Naive thymus-derived CD8-positive, alpha-beta T cell (primary cell): ENCODE results near the gene IQCN. TPM values are rescaled to one million over a fixed set of nuclear protein-coding genes. Genes with fewer than 3 reads are reported as not detected.

Source experiments
- ATAC-seq, 2 donors: fragments of 150-1000 bp; cut with Tn5 transposase in 1 of 2; sonication (Bioruptor Pico), chemical (Tn5 transposase) in 1 of 2; 1 replicate in 1 of 2; 2 replicates in 1 of 2; pipeline ENCODE4 v1.10.0; 2021; ENCODE audit warnings: mild to moderate bottlenecking in 2 of 2, moderate library complexity in 2 of 2
- POLR2A ChIA-PET: fragments of 350-600 bp; sonication (Branson Sonifier 250); formaldehyde crosslinking; loops from one replicate; lab custom pipeline; 2021; ENCODE audit warnings: antibody characterized with exemption; lab: Charles Lee
- DNase-seq, 10 donors: peaks; one replicate each; pipeline versions ENCODE4 v3.0.0 to v3.0.0-alpha.2; 2020 to 2022
- H3K27ac Mint-ChIP-seq, 10 donors: one replicate each; pipeline ENCODE4 v1.8.0; 2020 to 2022; ENCODE audit warnings: mild to moderate bottlenecking in 10 of 10, mixed read lengths in 10 of 10, moderate library complexity in 4 of 10, inconsistent platforms in 1 of 10
- H3K27me3 Mint-ChIP-seq, 5 donors: one replicate each; pipeline ENCODE4 v1.8.0; 2021 to 2022; ENCODE audit warnings: mixed read lengths in 5 of 5
- H3K36me3 Mint-ChIP-seq, 3 donors: one replicate each; pipeline ENCODE4 v1.8.0; 2020 to 2022; ENCODE audit warnings: mixed read lengths in 3 of 3, mild to moderate bottlenecking in 2 of 3, inconsistent platforms in 1 of 3
- H3K4me1 Mint-ChIP-seq, 4 donors: one replicate each; pipeline ENCODE4 v1.8.0; 2021 to 2022; ENCODE audit warnings: mixed read lengths in 4 of 4
- H3K4me3 Mint-ChIP-seq, 10 donors: one replicate each; pipeline ENCODE4 v1.8.0; 2020 to 2022; ENCODE audit warnings: mild to moderate bottlenecking in 10 of 10, mixed read lengths in 10 of 10, moderate library complexity in 6 of 10, inconsistent platforms in 1 of 10
- H3K9me3 Mint-ChIP-seq, 9 donors: one replicate each; pipeline ENCODE4 v1.8.0; 2020 to 2022; ENCODE audit warnings: mixed read lengths in 9 of 9, mild to moderate bottlenecking in 3 of 9, inconsistent platforms in 1 of 9, moderate library complexity in 1 of 9
- polyA plus RNA-seq, 3 donors: library from polyadenylated mRNA; unstranded; fragments of 300-500 nt; fragmentation: Illumina TruSeq; gene quantifications; one replicate each; pipeline ENCODE4 v1.2.3, GENCODE V29; 2021
- total RNA-seq, 8 experiments: library from RNA in 2 of 8; stranded (reverse) in 2 of 8; gene quantifications; one replicate each; pipeline ENCODE4 v1.2.3 and lab custom pipeline; 2021 to 2026

The IQCN gene
- total and polyA plus RNA-seq, 5 experiments from 2014 or later = 0.06 to 8.4 (median 3.8) TPM; not detected in 1

GRCh38 chr19:18226956-18227780 lies 47.1 kb downstream of the IQCN start:
- H3K4me1 Mint-ChIP-seq = peaks cover 10 to 32% (median 23%) of the 10 kb centered on the region in 4 donors
- H3K9me3 Mint-ChIP-seq = peaks cover 0 to 5% (median 0%) of the 10 kb centered on the region in 9 donors
- peak overlapping the region in 1 of 10 donors; percentile 13 for H3K27ac Mint-ChIP-seq
- H3K4me3 Mint-ChIP-seq = peak overlapping the region in 2 of 10 donors; percentile 35 to 56
- DNase-seq (no peak), ATAC-seq (no peak)
- peaks cover 0 to 6% (median 0%) of the 10 kb centered on the region in 3 donors for H3K36me3 Mint-ChIP-seq
- peaks cover 30 to 86% (median 56%) of the 10 kb centered on the region in 5 donors for H3K27me3 Mint-ChIP-seq
- POLR2A ChIA-PET = interaction anchor here (0.7 kb wide), 1 partner anchor 21 kb away, joined by 4 read pairs; no protein-coding TSS in a partner anchor

DNA sequence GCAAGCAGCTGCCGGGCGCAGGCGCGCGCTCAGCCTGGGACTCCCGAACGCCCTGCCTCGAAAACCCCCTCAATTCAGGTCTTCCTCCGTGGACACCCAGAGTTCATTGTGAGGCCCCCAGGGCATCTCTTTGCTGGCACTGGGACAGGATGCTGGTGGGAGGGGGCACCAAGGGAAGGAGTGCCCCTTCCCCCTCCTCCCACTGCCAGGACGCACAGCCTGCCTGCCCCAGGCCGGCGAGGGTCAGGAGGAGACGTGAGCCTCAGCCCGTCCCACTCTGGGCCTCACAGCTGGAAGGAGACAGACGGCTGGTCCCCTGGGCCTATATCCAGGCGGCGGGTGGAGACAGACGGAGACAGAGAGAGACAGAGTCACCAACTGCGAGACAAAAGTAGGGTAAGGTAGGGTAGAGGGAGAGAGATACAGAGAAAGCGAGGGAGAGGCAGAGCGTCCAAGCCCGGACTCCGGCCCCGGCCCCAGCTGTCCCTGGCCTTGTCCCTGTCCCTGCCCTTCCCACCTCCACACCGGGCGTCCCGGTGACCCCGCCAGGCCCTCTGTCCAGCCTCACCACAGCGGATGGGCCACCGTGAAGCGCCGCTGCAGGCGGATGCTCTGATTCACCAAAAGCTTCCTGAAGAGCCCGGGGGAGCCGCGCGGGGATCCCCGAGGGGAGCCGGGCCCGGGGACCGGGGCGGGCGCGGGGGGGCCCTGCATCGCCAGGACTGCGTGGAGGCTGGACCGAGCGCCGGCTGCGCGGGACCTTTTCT lies 48.4 kb downstream of the IQCN start, which contains the start of gene PDE4C:
PDE4C (minus strand) TSS at position 737 of the 767 bp plus-strand sequence; CDS start at position 714, 23 bp downstream.
- Mint-ChIP-seq H3K27me3 (peaks cover 29 to 86% (median 56%) of the 10 kb centered on the region in 5 donors), H3K36me3 (peaks cover 0 to 6% (median 0%) of the 10 kb centered on the region in 3 donors), H3K4me3 (peak within 1 kb of the TSS in 8 of 10 donors; percentile 16 to 92 (median 88)), H3K9me3 (peaks cover 0 to 4% (median 0%) of the 10 kb centered on the region in 9 donors), H3K27ac (no peak within 1 kb of the TSS), H3K4me1 (peaks cover 13 to 37% (median 24%) of the 10 kb centered on the region in 4 donors)
- DNase-seq (peak in 1 of 10 donors; percentile 10), ATAC-seq (peak in 1 of 2 donors; percentile 16)
- POLR2A ChIA-PET = no interaction called here

DNA sequence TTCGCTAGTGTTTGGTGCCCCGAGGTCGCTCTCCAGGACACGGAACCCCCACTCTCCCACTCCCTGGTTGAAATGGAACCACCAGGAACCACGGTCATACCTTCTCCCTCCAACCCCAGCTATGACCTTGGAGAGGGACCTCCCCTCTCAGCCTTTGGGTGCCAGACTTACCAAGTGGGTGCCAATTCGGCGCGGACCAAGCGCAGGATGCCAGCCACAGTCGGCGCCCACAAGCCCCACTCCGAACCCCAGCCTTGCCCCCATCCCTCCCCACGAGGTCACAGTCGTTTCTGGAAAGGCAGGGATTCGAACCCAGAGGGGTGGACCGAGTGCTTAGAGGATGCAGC lies 48.9 kb downstream of the IQCN start:
- Mint-ChIP-seq H3K9me3 (peaks cover 0 to 2% (median 0%) of the 10 kb centered on the region in 9 donors), H3K27me3 (peaks cover 24 to 86% (median 54%) of the 10 kb centered on the region in 5 donors), H3K4me3 (peak overlapping the region in 8 of 10 donors; percentile 16 to 92 (median 88)), H3K36me3 (peaks cover 0 to 6% (median 0%) of the 10 kb centered on the region in 3 donors), H3K27ac (no peak overlapping the region), H3K4me1 (peaks cover 15 to 37% (median 26%) of the 10 kb centered on the region in 4 donors)
- POLR2A ChIA-PET = interaction anchor here (1.8 kb wide), 1 partner anchor 8 kb away, joined by 5 read pairs; no protein-coding TSS in a partner anchor
- DNase-seq = no peak
- ATAC-seq = no peak

DNA sequence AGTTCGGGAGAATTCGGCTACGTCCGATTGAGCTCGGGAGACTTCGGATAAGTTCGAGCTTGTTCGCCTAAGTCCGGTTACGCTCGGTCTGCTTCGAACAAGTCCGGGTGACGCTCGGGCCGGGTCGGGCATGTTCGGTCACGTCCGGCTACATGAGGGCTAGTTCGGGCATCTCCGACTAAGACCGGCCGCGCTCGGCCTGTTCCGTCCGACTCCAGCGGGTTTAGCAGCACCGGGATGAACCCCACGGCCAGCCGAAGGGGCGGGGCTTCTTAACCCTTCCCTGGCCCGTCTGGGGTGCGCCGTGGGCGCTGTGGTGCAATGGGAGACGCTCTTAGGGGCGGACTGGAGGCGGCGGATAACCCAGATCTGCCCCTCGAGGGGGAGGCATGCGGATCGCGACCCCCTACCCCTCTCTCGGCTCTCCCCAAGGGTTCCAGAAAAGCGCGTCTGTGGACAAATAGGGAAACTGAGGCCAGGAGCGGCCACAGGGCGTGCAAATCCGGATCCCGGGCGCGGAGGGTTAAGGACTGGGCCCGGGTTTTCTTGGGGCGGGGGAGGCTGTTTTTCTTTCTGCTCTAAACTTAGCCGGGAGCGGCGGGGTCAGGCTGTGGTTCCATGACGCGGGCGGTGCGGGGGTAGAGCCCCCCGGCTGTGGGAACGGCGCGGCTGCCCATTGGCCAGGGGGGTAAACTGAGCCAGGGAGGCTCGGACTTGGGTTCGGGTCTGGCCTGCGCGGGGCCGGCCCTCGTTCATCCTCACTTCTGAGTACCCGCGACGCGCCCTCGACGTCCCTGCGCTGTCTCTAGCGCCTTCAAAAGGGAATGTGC lies 49.5 kb downstream of the IQCN start:
- POLR2A ChIA-PET = interaction anchor here (0.8 to 1.8 kb wide), 2 partner anchors 8 to 30 kb away, joined by 3 to 5 read pairs; no protein-coding TSS in a partner anchor
- Mint-ChIP-seq H3K4me1 (peaks cover 15 to 37% (median 26%) of the 10 kb centered on the region in 4 donors), H3K36me3 (peaks cover 0 to 6% (median 0%) of the 10 kb centered on the region in 3 donors), H3K9me3 (no peaks in the 10 kb centered on the region), H3K27me3 (peaks cover 22 to 83% (median 52%) of the 10 kb centered on the region in 5 donors), H3K27ac (peak overlapping the region in 4 of 10 donors; percentile 57 to 67 (median 64)), H3K4me3 (peak overlapping the region; percentile 76 to 92 (median 87))
- DNase-seq (peak; percentile 65 to 92 (median 76)), ATAC-seq (peak; percentile 90 to 98)

DNA sequence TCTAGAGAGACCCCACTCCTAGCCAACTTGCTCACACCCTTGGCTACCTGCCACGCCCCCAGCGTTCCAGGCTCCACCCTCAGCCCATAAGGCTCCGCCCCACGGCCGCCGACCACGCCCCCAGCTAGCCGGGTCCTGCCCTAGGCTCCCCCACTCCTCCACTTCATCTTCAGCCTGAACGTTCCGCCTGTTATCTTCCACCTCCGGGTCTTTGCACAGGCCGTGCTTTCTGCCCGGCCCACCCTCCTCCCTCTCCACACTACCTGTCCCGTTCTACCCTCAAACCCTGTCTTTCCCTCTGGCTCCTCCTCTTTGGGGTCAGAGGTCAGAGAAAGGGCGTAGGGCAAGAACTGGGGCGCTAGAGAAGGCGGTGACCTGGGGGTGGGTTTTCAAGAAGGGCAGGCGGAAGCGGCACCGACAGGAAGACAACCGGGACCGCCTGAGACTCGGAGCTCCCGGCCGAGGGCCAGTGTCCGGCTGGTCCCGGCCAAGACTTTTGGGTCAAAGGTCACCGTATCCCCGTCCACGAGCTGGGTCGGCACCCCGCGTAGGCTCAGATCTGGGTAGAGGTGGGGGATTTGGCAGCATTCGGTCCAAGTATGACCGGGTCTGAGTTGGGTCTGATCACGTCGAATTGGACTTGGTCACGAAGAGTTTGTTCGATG lies 50.3 kb downstream of the IQCN start:
- Mint-ChIP-seq H3K4me1 (peaks cover 15 to 37% (median 26%) of the 10 kb centered on the region in 4 donors), H3K36me3 (peaks cover 0 to 6% (median 0%) of the 10 kb centered on the region in 3 donors), H3K9me3 (no peaks in the 10 kb centered on the region), H3K27me3 (peaks cover 19 to 78% (median 49%) of the 10 kb centered on the region in 5 donors), H3K4me3 (peak overlapping the region; percentile 76 to 92 (median 87)), H3K27ac (peak overlapping the region in 3 of 10 donors; percentile 57 to 67 (median 63))
- peak in 1 of 2 donors; percentile 24 for ATAC-seq
- peak in 1 of 10 donors; percentile 22 for DNase-seq
- POLR2A ChIA-PET = interaction anchor here (0.8 to 1.8 kb wide), 3 partner anchors 9 to 56 kb away, joined by 3 to 5 read pairs (median 3); no protein-coding TSS in a partner anchor

DNA sequence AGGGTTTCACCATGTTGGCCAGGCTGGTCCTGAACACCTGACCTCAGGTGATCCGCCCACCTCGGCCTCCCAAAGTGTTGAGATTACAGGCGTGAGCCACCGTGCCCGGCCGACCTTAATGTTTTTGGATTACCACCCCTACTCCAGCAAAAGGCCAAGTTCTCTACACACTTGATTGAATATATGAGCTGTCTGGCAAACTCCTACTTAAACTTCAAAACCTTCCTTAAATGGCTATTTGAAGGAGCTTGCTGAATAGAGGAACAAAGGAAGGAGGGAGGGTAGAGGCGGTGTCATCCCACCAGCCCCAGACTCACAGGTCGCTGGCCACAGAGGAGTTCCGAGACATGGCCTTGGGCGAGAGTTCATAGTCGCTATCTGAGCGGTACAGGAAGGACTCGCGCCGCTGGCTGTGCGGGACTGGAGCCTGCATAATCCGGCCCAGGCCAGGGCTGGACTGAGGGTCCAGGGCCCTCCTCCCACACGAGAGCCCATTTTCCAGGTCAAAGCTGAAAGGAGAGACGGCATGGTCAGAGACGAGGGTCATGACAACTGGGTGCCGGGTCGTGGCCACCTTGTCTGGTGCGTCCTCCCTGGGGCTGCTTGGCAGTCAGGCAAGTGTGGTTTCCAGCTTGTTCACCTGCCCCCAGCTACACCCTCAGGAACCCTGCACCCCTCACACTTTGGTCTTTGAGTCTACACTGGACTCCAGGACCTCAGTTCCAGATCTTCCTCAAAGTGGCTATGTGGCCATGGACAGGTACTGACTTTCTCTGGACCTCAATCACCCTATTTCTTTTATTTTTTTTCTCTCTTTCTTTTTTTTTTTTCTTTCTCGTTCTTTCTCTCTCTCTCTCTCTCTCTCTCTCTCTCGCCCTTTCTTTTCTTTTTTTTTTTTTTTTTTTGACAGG lies 52.2 kb downstream of the IQCN start:
- peaks cover 16 to 69% (median 38%) of the 10 kb centered on the region in 5 donors for H3K27me3 Mint-ChIP-seq
- peaks cover 13 to 34% (median 24%) of the 10 kb centered on the region in 4 donors for H3K4me1 Mint-ChIP-seq
- peak overlapping the region in 1 of 10 donors; percentile 19 for H3K27ac Mint-ChIP-seq

DNA sequence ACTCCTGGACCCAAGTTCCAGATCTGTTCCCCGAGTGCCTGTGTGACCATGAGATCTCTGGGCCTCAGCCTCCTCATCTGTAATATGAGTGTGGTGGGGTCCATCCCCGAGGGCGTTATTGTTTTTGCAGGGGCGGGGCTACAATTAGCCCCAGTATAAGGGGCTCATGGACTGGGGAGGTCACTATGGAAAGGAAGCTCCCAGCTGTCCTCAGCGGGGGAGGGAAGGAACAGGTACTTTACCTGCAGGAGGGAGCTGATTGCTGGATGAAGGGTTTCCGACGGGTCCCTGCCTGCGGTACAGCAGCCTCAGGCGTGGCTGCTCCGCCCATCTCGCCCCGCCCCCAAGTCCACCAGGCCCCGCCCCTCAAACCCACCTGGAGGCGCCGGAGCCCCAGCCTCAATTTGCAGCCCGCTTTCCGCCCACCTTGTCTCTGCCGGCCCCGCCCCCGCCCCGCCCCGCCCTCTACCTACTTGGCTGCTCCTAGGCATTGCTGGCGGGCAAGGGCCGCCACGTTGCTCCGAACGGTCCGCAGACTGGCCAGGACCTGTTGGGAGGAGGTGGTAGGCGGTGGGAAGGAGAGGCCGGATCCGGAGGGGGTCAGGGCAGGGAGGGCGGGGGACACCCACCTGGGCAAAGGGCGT lies 53.5 kb downstream of the IQCN start:
- no peaks in the 10 kb centered on the region for H3K9me3 Mint-ChIP-seq
- DNase-seq = no peak
- peaks cover 0 to 6% (median 0%) of the 10 kb centered on the region in 3 donors for H3K36me3 Mint-ChIP-seq
- H3K4me3 Mint-ChIP-seq = peak overlapping the region in 1 of 10 donors; percentile 24
- peak overlapping the region in 1 of 10 donors; percentile 56 for H3K27ac Mint-ChIP-seq
- no peak for ATAC-seq
- H3K27me3 Mint-ChIP-seq = peaks cover 12 to 56% (median 30%) of the 10 kb centered on the region in 5 donors
- H3K4me1 Mint-ChIP-seq = peaks cover 11 to 25% (median 20%) of the 10 kb centered on the region in 4 donors
- POLR2A ChIA-PET = no interaction called here

More for the DNA sequence above, 52.2 kb downstream of the IQCN start:
- POLR2A ChIA-PET = interaction anchor here (0.5 to 0.7 kb wide), 4 partner anchors 10 to 229 kb away, joined by 3 to 11 read pairs (median 6); no protein-coding TSS in a partner anchor
- ATAC-seq (no peak), DNase-seq (no peak)
- Mint-ChIP-seq H3K4me3 (no peak overlapping the region), H3K36me3 (peaks cover 0 to 6% (median 0%) of the 10 kb centered on the region in 3 donors), H3K9me3 (no peaks in the 10 kb centered on the region)

- peak overlapping the region in 1 of 10 donors; percentile 24 for H3K4me3 Mint-ChIP-seq
- DNase-seq = no peak
- peaks cover 0 to 6% (median 0%) of the 10 kb centered on the region in 3 donors for H3K36me3 Mint-ChIP-seq
- peaks cover 12 to 19% (median 14%) of the 10 kb centered on the region in 4 donors for H3K4me1 Mint-ChIP-seq
- peaks cover 12 to 49% (median 25%) of the 10 kb centered on the region in 5 donors for H3K27me3 Mint-ChIP-seq
- H3K27ac Mint-ChIP-seq = peak overlapping the region in 1 of 10 donors; percentile 56
- ATAC-seq = no peak
- POLR2A ChIA-PET = no interaction called here
- H3K9me3 Mint-ChIP-seq = no peaks in the 10 kb centered on the region
Measured at GRCh38 chr19:18219911-18220631, 54.2 kb downstream of the IQCN start.

DNA sequence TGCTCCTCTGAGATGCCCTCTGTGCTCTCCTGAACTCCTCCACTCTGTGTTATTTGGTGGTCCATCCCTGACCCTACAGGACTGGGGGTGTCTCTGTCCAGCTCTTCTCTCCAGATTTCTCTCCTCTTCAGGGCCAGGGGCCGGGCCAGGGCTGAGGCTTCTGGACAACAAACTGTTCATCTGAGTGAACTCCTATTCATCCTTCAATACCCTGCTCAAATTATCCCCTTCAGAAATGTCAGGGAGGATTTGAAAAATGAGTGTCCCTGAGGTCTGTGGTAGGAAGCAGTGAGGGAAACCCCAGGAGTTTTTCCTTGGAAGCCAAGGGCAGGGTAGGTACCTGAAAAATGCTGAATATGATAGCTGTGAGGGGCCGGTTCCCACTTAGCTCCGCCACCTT lies 55.7 kb downstream of the IQCN start:
- Mint-ChIP-seq H3K4me3 (no peak overlapping the region), H3K4me1 (peaks cover 2 to 9% (median 5%) of the 10 kb centered on the region in 4 donors), H3K27ac (no peak overlapping the region), H3K9me3 (no peaks in the 10 kb centered on the region), H3K27me3 (peaks cover 6 to 35% (median 19%) of the 10 kb centered on the region in 5 donors), H3K36me3 (no peaks in the 10 kb centered on the region)
- POLR2A ChIA-PET = no interaction called here
- DNase-seq (no peak), ATAC-seq (no peak)
